ENCODE measurements around the gene HSP90AB1.

The HSP90AB1 gene

DNA sequence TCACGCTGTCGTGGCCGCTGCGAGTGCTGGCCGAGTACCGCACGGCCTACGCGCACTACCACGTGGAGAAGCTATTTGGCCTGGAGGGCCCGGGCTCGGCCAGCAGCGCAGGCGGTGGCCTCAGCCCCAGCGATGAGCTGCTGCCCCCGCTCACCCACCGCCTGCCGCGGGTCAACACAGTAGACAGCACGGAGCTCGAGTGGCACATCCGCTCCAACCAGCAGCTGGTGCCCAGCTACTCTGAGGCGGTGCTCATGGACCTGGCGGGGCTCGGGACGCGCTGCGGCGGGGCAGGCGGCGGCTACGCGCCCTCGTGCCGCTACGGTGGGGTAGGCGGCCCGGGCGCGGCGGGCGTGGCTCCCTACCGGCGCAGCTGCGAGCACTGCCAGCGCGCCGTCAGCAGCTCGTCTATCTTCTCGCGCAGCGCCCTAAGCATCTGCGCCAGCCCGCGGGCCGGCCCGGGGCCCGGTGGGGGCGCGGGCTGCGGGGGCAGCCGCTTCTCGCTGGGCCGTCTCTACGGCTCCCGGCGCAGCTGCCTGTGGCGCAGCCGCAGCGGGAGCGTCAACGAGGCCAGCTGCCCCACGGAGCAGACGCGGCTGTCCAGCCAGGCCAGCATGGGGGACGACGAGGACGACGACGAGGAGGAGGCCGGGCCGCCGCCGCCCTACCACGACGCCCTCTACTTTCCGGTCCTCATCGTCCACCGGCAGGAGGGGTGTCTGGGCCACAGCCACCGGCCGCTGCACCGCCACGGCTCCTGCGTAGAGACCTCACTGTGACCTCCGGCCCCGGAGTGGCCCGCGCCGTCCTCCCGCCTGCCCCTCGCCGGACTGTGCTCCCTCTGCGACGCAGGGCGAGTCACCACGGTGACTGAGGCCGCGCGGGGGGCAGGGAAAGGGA lies 29.1 kb downstream of the HSP90AB1 start:
- peaks cover 3% of the 10 kb centered on the region; the same call in 1 of the 2 replicates for H3K4me1 ChIP-seq (ENCODE audit: control insufficient read depth, low read length)
- H3K79me2 ChIP-seq (ENCODE audit: control insufficient read depth, low read length) = no peaks in the 10 kb centered on the region
- H3K27ac ChIP-seq (ENCODE audit: low read depth, low read length) = no peak overlapping the region
- no peak overlapping the region for H3K4me2 ChIP-seq (ENCODE audit: low read length)
- H3K36me3 ChIP-seq (ENCODE audit: control insufficient read depth, low read length) = no peaks in the 10 kb centered on the region
- TF ChIP-seq, protein P1, sequence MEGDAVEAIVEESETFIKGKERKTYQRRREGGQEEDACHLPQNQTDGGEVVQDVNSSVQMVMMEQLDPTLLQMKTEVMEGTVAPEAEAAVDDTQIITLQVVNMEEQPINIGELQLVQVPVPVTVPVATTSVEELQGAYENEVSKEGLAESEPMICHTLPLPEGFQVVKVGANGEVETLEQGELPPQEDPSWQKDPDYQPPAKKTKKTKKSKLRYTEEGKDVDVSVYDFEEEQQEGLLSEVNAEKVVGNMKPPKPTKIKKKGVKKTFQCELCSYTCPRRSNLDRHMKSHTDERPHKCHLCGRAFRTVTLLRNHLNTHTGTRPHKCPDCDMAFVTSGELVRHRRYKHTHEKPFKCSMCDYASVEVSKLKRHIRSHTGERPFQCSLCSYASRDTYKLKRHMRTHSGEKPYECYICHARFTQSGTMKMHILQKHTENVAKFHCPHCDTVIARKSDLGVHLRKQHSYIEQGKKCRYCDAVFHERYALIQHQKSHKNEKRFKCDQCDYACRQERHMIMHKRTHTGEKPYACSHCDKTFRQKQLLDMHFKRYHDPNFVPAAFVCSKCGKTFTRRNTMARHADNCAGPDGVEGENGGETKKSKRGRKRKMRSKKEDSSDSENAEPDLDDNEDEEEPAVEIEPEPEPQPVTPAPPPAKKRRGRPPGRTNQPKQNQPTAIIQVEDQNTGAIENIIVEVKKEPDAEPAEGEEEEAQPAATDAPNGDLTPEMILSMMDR (IDR thresholded peaks at IDR 0.05; ENCODE audit: low read depth, low read length, poor library complexity, severe bottlenecking) = no peak
- no peak for TF ChIP-seq EZH2phosphoT487 (IDR thresholded peaks at IDR 0.05; ENCODE audit: borderline replicate concordance, low read length)
- no peaks in the 10 kb centered on the region for H4K20me1 ChIP-seq (ENCODE audit: control insufficient read depth, insufficient read depth, low read depth, low read length)
- peaks cover 48% of the 10 kb centered on the region for H3K27me3 ChIP-seq (ENCODE audit: control insufficient read depth, low read length)
- H3K9me3 ChIP-seq (ENCODE audit: control insufficient read depth, insufficient read depth, low read length) = no peaks in the 10 kb centered on the region
- H3F3A ChIP-seq (ENCODE audit: control insufficient read depth, insufficient read depth) = no peaks in the 10 kb centered on the region
- H3K4me3 ChIP-seq (ENCODE audit: low read length) = no peak overlapping the region
- H3K9me2 ChIP-seq (replicated peaks; ENCODE audit: control insufficient read depth, low read length) = no peaks in the 10 kb centered on the region

- H3K4me1 ChIP-seq (ENCODE audit: control insufficient read depth, low read length) = no peaks in the 10 kb centered on the region
- no peak overlapping the region for H3K4me3 ChIP-seq (ENCODE audit: low read length)
- no peaks in the 10 kb centered on the region for H3F3A ChIP-seq (ENCODE audit: control insufficient read depth, insufficient read depth)
- TF ChIP-seq EZH2phosphoT487 (IDR thresholded peaks at IDR 0.05; ENCODE audit: borderline replicate concordance, low read length) = no peak
- TF ChIP-seq, protein P1 (IDR thresholded peaks at IDR 0.05; ENCODE audit: low read depth, low read length, poor library complexity, severe bottlenecking) = no peak
- no peaks in the 10 kb centered on the region for H3K79me2 ChIP-seq (ENCODE audit: control insufficient read depth, low read length)
- no peaks in the 10 kb centered on the region for H3K9me2 ChIP-seq (replicated peaks; ENCODE audit: control insufficient read depth, low read length)
- no peaks in the 10 kb centered on the region for H4K20me1 ChIP-seq (ENCODE audit: control insufficient read depth, insufficient read depth, low read depth, low read length)
- H3K27me3 ChIP-seq (ENCODE audit: control insufficient read depth, low read length) = peaks cover 39% of the 10 kb centered on the region
- no peaks in the 10 kb centered on the region for H3K9me3 ChIP-seq (ENCODE audit: control insufficient read depth, insufficient read depth, low read length)
- H3K36me3 ChIP-seq (ENCODE audit: control insufficient read depth, low read length) = no peaks in the 10 kb centered on the region
- no peak overlapping the region for H3K27ac ChIP-seq (ENCODE audit: low read depth, low read length)
- no peak overlapping the region for H3K4me2 ChIP-seq (ENCODE audit: low read length)
Observed at GRCh38 chr6:44276667-44277640, 30.1 kb downstream of the HSP90AB1 start.

- H3K27me3 ChIP-seq (ENCODE audit: control insufficient read depth, low read length) = peaks cover 31% of the 10 kb centered on the region
- TF ChIP-seq, protein P1 (IDR thresholded peaks at IDR 0.05; ENCODE audit: low read depth, low read length, poor library complexity, severe bottlenecking) = no peak
- no peak for TF ChIP-seq EZH2phosphoT487 (IDR thresholded peaks at IDR 0.05; ENCODE audit: borderline replicate concordance, low read length)
- H3K9me3 ChIP-seq (ENCODE audit: control insufficient read depth, insufficient read depth, low read length) = no peaks in the 10 kb centered on the region
- H3K9me2 ChIP-seq (replicated peaks; ENCODE audit: control insufficient read depth, low read length) = no peaks in the 10 kb centered on the region
- no peaks in the 10 kb centered on the region for H3K79me2 ChIP-seq (ENCODE audit: control insufficient read depth, low read length)
- H3K36me3 ChIP-seq (ENCODE audit: control insufficient read depth, low read length) = no peaks in the 10 kb centered on the region
- H3K4me2 ChIP-seq (ENCODE audit: low read length) = no peak overlapping the region
- no peak overlapping the region for H3K27ac ChIP-seq (ENCODE audit: low read depth, low read length)
- H3K4me3 ChIP-seq (ENCODE audit: low read length) = no peak overlapping the region
- H3K4me1 ChIP-seq (ENCODE audit: control insufficient read depth, low read length) = no peaks in the 10 kb centered on the region
- H4K20me1 ChIP-seq (ENCODE audit: control insufficient read depth, insufficient read depth, low read depth, low read length) = no peaks in the 10 kb centered on the region
- no peaks in the 10 kb centered on the region for H3F3A ChIP-seq (ENCODE audit: control insufficient read depth, insufficient read depth)
Observed at GRCh38 chr6:44277763-44278162, 30.9 kb downstream of the HSP90AB1 start.
